HEK293 (cell line): ENCODE data around the gene ING4.

Source experiments
- ZNF530 ChIP-seq: fragments of 450-650 bp; formaldehyde crosslinking; IDR thresholded peaks from 2 replicates; pipeline ENCODE4 v1.5.1; 2016; ENCODE audit warnings: low read depth, missing biosample characterization, missing genetic modification characterization
- ZNF571 ChIP-seq: fragments of 450-650 bp; formaldehyde crosslinking; IDR thresholded peaks from 2 replicates; pipeline ENCODE4 v1.5.0; 2017; ENCODE audit warnings: missing biosample characterization, missing genetic modification characterization
- TF ChIP-seq, protein P1 (sequence below): fragments of 450-650 bp; formaldehyde crosslinking; IDR thresholded peaks from 2 replicates; pipeline ENCODE4 v1.5.1; 2016; ENCODE audit warnings: missing biosample characterization, missing genetic modification characterization
- TF ChIP-seq, protein P2 (sequence below): fragments of 450-650 bp; formaldehyde crosslinking; IDR thresholded peaks from 2 replicates; pipeline ENCODE4; 2016; ENCODE audit warnings: missing biosample characterization, missing genetic modification characterization

DNA sequence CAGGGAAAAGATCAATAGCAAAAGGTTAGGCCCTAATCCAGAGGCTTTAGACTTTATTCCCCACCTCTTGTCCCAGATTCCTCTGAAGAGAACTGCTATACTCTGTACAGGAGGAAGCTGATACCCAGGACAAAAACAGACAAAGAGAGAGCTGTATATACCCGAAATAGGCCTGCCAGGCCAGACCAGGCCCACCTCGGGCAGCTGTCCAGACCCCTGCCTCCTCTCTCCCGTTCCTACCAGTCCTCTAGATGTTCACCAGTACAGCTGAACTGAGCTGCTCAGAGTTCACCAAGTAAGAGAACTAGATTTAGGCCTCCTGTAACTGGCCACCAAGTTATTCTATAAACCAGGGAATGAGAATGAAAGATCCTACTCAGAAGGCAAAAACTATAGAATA, 60.4 kb downstream of the ING4 start:
- TF ChIP-seq ZNF530 (tag by site-specific recombination) (no peak), ZNF571 (tag by site-specific recombination) (no peak)
- TF ChIP-seq, protein P1, sequence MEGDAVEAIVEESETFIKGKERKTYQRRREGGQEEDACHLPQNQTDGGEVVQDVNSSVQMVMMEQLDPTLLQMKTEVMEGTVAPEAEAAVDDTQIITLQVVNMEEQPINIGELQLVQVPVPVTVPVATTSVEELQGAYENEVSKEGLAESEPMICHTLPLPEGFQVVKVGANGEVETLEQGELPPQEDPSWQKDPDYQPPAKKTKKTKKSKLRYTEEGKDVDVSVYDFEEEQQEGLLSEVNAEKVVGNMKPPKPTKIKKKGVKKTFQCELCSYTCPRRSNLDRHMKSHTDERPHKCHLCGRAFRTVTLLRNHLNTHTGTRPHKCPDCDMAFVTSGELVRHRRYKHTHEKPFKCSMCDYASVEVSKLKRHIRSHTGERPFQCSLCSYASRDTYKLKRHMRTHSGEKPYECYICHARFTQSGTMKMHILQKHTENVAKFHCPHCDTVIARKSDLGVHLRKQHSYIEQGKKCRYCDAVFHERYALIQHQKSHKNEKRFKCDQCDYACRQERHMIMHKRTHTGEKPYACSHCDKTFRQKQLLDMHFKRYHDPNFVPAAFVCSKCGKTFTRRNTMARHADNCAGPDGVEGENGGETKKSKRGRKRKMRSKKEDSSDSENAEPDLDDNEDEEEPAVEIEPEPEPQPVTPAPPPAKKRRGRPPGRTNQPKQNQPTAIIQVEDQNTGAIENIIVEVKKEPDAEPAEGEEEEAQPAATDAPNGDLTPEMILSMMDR (tag by site-specific recombination), result no peak
- TF ChIP-seq, protein P2, sequence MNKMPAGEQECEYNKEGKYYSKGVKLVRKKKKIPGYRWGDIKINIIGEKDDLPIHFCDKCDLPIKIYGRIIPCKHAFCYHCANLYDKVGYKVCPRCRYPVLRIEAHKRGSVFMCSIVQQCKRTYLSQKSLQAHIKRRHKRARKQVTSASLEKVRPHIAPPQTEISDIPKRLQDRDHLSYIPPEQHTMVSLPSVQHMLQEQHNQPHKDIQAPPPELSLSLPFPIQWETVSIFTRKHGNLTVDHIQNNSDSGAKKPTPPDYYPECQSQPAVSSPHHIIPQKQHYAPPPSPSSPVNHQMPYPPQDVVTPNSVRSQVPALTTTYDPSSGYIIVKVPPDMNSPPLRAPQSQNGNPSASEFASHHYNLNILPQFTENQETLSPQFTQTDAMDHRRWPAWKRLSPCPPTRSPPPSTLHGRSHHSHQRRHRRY (tag by site-specific recombination), result no peak
